GM19468 (cell line): Measurements from ENCODE around the gene ATOX1.
"Not testable (repeated sequence)": the region's sequence is repeated elsewhere in the genome, so short reads cannot be mapped to it uniquely, and the experiment has no call there.

ENCODE experiments used
- ATAC-seq: cut with Tn5 transposase; IDR thresholded peaks from one replicate; pipeline ENCODE4 v1.9.1; 2021; ENCODE audit warnings: mild to moderate bottlenecking, moderate library complexity, moderate number of reproducible peaks; ENCODE audit not compliant: unreplicated experiment; ENCODE audit errors: extremely low read depth

Gene ATOX1

DNA sequence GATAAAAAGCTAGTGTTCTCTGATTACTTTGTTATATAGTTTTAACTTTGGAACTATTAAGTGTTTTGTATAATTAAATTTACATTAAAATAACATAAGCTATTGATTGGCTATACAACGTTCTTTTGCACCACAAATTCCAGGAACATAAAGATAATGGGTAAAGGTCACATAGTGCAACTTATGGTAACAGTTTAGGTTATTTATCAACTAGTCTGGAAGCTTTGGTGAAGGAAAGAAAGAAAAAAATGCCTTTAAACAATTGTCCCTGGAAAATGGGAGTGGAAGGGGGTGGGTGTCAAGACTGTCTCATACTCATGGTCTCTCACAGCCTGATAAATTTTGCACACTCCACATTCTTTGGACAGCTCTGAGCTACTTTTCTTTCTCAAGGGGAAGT is 54.7 kb downstream of the ATOX1 start:
- no peak for ATAC-seq

DNA sequence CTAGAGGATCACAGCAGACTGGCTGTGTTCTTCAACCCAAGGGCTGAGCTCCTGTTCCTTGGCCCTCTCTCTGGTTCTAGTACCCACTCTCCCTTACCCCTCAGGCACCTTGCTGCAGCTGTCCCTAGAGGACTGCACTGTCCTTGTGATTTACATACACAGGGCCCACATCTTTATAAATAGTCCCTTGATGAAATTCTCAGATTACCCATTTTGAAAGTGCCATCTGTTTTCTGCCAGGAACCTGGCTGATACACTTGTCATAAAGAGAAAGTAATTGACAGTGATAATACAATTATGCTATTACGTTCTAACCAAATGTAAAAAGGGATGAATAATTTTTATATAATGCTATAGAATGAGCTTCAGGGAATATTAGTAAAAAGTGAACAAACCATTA is 55.2 kb downstream of the ATOX1 start:
- peak; percentile 95 for ATAC-seq

DNA sequence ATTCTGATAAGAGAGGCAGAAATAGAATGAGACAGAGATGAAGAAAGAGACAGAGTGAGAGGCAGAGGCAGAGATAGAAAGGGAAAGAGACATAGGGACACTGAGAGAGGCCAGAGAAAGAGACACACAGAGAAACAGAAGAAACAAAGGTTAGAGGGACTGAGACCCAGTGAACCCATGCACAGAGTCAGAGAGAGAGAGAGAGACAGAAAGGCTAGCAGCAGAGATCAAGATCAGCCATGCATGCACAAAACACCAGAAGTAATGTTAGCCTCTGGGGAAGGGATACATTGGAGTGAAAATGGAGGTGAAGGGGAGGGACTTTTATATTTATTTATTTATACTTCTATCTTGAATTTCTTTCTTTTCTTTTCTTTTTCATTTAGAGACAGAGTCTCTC is 57.6 kb downstream of the ATOX1 start:
- ATAC-seq, result no peak

DNA sequence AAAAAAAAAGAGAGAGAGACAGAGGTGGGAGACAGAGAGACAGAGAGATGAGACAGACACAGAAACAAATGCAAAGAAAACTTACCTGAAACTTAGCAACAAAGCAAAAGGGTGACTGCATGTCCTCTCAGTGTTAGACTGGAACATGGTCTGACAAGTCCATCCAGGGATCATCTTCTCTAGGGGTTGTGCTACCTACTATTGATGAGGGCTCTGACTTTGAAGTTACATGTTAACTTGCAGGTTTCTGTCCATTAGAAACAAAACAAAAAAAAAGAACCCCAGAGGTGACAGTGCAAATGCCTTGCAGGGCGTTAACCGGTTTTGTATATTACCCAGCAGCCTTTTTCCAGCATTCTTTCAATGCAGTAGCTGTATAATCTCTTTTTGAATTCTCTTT is 58.1 kb downstream of the ATOX1 start:
- ATAC-seq, result no peak

DNA sequence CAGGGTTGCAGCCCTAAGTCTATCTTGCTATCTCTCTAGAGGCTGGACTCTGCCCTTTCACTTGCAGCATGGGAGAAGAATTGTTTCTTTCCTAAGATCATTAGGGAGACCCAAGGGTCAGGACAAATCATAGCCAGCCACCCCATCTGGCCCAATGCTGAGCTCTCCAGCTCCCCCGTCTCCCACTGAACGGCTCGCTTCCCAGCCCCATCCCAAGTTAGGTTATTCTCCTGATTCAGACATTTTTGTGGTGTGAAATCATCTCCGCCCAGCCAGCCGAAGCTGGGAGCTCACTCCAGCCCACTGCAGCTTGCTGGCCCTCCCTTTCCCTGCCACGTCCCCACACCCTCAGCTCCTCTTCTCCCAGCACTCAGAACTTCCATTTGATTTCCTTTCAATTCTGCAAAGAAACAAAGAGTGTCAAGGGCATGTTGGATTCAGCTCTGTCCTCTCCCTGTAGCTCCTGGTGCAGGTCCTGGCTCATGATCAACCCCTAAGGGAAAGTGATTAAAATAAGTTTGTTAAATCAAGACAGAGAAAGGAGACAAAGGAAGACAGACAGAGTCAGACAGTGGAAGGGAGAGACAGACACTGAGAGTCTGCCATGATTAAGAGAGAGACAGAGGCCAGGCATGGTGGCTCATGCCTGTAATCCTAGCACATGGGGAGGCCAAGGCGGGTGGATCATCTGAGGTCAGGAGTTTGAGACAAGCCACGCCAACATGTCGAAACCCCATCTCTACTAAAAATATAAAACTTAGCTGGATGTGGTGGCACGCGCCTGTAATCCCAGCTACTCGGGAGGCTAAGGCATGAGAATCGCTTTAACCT is 59.1 kb downstream of the ATOX1 start:
- no peak for ATAC-seq

DNA sequence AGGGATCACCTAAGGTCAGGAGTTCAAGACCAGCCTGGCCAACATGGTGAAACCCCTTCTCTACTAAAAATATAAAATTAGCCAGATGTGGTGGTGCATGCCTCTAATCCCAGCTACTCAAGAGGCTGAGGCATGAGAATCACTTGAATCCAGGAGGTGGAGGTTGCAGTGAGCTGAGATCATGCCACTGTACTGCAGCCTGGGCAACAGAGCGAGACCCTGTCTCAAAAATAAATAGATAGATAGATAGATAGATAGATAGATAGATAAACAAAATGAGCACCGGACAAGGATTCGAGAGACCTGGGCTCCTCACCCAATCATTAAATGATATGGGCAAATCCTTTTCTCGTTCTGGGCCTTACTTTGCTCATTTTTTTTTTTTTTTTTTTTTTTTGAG is 60.4 kb downstream of the ATOX1 start:
- ATAC-seq, result not testable (repeated sequence)

DNA sequence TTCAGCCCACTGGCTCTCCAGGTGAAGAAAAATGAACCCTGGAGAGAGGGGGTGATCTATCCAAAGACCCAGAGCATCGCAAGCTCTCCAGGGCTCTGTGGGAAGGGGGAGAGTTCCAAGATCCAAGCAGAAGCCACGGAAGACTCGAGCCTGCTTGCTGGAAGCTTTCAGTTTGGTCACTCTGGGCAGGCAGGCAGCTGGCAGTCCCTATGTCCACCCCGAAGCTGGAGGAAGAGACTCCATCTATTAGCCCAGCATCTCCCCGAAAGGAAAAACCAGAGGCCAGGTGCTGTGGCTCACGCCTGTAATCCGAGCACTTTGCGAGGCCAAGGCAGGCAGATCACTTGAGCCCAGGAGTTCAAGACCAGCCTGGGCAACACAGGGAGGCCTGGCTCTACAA is 61.0 kb downstream of the ATOX1 start:
- ATAC-seq, result no peak

DNA sequence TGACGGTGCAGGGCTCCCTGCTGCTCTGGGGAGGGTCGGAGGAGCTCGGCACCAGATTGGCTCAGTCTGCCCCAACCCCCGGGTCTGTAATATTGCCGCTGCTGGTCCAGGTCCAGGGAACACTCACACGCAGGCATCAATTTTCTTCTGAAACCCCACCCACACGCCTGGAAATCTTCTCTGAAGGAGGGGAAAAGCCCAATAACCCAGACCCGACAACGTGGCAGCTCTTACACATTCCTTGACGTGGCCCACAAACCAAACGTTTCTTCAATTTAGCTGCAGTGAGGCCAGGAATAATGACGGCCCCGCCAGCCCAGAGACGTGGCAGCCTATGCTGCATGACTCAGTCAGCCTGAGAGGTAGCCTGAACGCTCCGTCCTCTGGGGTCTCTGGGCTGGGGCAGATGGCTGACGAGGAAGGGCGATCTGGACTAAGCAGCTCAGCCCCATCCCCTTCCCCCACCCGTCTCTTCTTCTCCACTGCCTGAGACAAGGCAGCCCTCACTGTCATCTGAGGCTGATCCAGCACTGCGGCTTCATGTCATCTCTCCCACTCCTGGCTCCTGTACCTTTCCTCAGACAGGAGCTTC is 61.9 kb downstream of the ATOX1 start:
- no peak for ATAC-seq

DNA sequence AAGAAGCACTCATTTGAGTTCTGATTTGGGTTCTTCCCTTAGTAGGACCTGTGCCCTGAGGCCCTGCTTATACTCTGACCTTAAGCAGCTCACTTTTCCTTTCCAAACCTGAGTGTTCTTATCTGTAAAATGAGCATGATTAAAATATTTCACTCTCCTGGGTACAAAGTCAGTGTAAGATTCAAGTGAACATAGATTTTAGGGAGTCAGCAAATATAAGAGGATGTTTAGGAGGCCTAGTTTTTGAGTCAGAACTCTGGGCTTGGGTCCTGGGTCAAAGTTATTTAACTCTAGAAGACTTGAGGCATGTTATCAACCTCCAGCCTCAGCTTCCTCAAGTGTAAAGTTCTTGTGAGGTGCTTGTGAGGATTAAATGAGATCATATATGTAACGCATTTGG is 63.0 kb downstream of the ATOX1 start:
- no peak for ATAC-seq

DNA sequence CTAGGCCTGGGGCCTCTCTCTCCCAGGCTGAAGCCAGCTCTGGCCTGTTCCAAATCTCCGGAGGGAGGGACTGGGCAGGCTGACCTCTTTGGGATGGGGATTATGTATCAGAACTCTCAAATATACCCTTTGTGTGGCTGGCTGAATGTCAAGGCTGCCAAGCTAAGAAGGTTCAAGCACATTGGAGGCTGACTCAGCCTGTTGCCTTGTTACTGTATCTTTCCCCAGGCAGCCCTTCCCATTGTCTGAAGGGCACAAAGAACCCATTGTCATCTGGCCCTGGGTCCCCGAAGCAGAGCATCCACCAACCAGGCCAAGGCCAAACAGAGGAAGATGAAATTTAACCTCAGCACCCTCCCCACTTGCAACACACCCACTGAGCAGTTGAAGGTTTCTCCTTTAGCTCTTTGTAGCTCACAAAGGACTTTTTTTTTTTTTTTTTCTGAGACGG is 64.4 kb downstream of the ATOX1 start:
- no peak for ATAC-seq
